Ishikawa (cell line): ENCODE measurements around the gene FERMT3.
A peak's percentile ranks its signal among the peaks of the same experiment; 100 is the strongest.

Source experiments
- CEBPB ChIP-seq: IDR thresholded peaks from 2 replicates; pipeline ENCODE4 v1.6.1; 2012
- CREB1 ChIP-seq: IDR thresholded peaks from 2 replicates; pipeline ENCODE4 v1.6.1; 2012; ENCODE audit warnings: low read depth
- EGR1 ChIP-seq: IDR thresholded peaks from 2 replicates; pipeline ENCODE4 v1.6.1; 2012
- EP300 ChIP-seq: IDR thresholded peaks from 2 replicates; pipeline ENCODE4 v1.6.1; 2012; ENCODE audit warnings: borderline replicate concordance
- FOXM1 ChIP-seq: IDR thresholded peaks from 2 replicates; pipeline ENCODE4 v1.6.1; 2012; ENCODE audit warnings: low read depth, borderline replicate concordance
- NFIC ChIP-seq: IDR thresholded peaks from 2 replicates; pipeline ENCODE4 v1.6.1; 2012
- RAD21 ChIP-seq: IDR thresholded peaks from 2 replicates; pipeline ENCODE4 v1.6.1; 2012; ENCODE audit warnings: low read depth
- TAF1 ChIP-seq: IDR thresholded peaks from 2 replicates; pipeline ENCODE4 v1.6.1; 2012; ENCODE audit warnings: low read depth, mild to moderate bottlenecking
- TCF12 ChIP-seq: IDR thresholded peaks from 2 replicates; pipeline ENCODE4 v1.6.1; 2012; ENCODE audit warnings: low read depth
- TEAD4 ChIP-seq: IDR thresholded peaks from 2 replicates; pipeline ENCODE4 v1.6.1; 2012
- USF1 ChIP-seq: IDR thresholded peaks from 2 replicates; pipeline ENCODE4 v1.6.1; 2012
- YY1 ChIP-seq: IDR thresholded peaks from 2 replicates; pipeline ENCODE4 v1.6.1; 2012; ENCODE audit warnings: low read depth
- ZBTB7A ChIP-seq: IDR thresholded peaks from 2 replicates; pipeline ENCODE4 v1.6.1; 2012; ENCODE audit warnings: low read depth
- TF ChIP-seq, protein P1 (sequence below): IDR thresholded peaks from 2 replicates; pipeline ENCODE4 v1.6.1; 2012; ENCODE audit warnings: low read depth, mild to moderate bottlenecking
- TF ChIP-seq, protein P2 (sequence below): IDR thresholded peaks from 2 replicates; pipeline ENCODE4 v1.6.1; 2012

The FERMT3 gene

DNA sequence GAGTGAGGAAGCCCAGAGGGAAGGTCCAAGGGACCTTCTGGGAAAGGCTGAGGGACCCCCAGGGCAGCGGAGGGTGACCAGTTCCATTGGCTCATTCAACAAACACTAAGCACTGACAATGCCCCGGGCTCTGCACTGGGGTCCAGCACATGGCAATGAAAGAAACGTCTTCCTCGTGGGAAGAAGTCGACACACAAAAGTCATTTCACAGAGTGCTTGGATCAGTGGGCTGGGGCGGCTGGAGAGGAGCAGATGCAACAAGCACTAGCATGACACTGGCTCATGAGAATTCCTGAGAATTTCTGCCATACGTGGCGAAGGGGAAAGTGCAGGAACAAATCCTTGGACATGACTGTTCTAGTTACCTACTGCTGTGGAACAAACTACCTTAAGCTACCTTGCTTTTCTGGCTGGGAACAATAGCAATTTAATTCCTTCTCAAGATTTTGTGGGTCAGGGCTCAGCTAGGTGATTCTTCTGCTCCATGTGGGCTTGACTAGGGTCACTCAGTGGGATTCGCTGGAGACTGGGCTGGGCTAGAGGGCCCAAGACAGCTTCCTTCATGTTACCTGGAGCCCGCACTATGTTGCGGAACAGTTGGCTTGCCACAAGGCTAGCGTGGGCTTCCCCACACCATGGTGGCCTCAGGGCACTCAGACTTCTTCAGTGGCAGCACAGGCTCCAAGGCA lies 27.4 kb upstream of the FERMT3 start:
- TF ChIP-seq CREB1 = no peak
- no peak for TF ChIP-seq EP300
- no peak for TF ChIP-seq CEBPB
- TF ChIP-seq, protein P1, sequence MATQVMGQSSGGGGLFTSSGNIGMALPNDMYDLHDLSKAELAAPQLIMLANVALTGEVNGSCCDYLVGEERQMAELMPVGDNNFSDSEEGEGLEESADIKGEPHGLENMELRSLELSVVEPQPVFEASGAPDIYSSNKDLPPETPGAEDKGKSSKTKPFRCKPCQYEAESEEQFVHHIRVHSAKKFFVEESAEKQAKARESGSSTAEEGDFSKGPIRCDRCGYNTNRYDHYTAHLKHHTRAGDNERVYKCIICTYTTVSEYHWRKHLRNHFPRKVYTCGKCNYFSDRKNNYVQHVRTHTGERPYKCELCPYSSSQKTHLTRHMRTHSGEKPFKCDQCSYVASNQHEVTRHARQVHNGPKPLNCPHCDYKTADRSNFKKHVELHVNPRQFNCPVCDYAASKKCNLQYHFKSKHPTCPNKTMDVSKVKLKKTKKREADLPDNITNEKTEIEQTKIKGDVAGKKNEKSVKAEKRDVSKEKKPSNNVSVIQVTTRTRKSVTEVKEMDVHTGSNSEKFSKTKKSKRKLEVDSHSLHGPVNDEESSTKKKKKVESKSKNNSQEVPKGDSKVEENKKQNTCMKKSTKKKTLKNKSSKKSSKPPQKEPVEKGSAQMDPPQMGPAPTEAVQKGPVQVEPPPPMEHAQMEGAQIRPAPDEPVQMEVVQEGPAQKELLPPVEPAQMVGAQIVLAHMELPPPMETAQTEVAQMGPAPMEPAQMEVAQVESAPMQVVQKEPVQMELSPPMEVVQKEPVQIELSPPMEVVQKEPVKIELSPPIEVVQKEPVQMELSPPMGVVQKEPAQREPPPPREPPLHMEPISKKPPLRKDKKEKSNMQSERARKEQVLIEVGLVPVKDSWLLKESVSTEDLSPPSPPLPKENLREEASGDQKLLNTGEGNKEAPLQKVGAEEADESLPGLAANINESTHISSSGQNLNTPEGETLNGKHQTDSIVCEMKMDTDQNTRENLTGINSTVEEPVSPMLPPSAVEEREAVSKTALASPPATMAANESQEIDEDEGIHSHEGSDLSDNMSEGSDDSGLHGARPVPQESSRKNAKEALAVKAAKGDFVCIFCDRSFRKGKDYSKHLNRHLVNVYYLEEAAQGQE = no peak
- TF ChIP-seq ZBTB7A = no peak
- TF ChIP-seq FOXM1 = no peak
- TF ChIP-seq TCF12 = no peak
- no peak for TF ChIP-seq TEAD4
- TF ChIP-seq, protein P2, sequence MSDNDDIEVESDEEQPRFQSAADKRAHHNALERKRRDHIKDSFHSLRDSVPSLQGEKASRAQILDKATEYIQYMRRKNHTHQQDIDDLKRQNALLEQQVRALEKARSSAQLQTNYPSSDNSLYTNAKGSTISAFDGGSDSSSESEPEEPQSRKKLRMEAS = no peak

- TF ChIP-seq YY1 (no peak), TEAD4 (no peak), USF1 (no peak), TCF12 (no peak), ZBTB7A (no peak), CREB1 (no peak), FOXM1 (no peak), NFIC (no peak), CEBPB (no peak), TAF1 (no peak)
- TF ChIP-seq, protein P1 = no peak
These were observed 25.6 kb upstream of the FERMT3 start for GRCh38 chr11:64180891-64181290.

GRCh38 chr11:64181506-64182411 lies 24.8 kb upstream of the FERMT3 start:
- TF ChIP-seq FOXM1 = no peak
- TF ChIP-seq USF1 = peak; percentile 99
- TF ChIP-seq, protein P1 = no peak
- TF ChIP-seq CREB1 = no peak
- no peak for TF ChIP-seq ZBTB7A
- TF ChIP-seq RAD21 = no peak
- TF ChIP-seq TCF12 = no peak
- no peak for TF ChIP-seq NFIC
- 0 out of 2 replicates have a peak, but pooled peaks have one; percentile 27 for TF ChIP-seq TAF1
- TF ChIP-seq YY1 = no peak
- TF ChIP-seq CEBPB = no peak
- TF ChIP-seq EP300 = no peak
- TF ChIP-seq EGR1 = no peak
- TF ChIP-seq, protein P2 = peak; percentile 83
- TF ChIP-seq TEAD4 = no peak

DNA sequence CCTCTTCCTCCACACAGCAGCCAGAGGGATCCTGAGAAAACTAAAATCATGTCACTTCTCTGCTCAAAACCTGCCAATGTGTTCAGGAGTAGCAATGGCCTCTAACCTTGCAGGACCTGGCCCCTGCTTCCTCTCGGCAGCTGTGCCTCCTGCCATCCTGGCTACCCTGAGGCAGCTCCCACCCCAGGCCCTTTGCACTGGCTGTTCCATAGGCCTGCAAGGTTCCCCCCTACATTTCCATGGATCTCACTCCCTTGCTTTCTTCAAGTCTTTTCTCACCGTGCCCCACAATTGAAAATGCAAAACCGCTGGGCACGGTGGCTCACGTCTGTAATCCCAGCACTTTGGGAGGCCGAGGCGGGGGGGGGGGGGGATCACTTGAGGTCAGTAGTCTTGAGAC lies 22.6 kb upstream of the FERMT3 start:
- TF ChIP-seq TCF12 (no peak), YY1 (no peak), ZBTB7A (no peak), EP300 (no peak), CREB1 (no peak), TEAD4 (no peak), USF1 (no peak), RAD21 (no peak), FOXM1 (no peak), CEBPB (no peak), EGR1 (no peak), NFIC (no peak), TAF1 (no peak)
- TF ChIP-seq, protein P2 = no peak
- TF ChIP-seq, protein P1 = no peak
